Femur (tissue), 1 donor: ENCODE results near the gene PLA2G5.
"Not testable (repeated sequence)": the region's sequence is repeated elsewhere in the genome, so short reads cannot be mapped to it uniquely, and the experiment has no call there.

ENCODE experiments used
- DNase-seq: peaks from one replicate; pipeline ENCODE4 v3.0.0-alpha.2; 2017

Gene PLA2G5

DNA sequence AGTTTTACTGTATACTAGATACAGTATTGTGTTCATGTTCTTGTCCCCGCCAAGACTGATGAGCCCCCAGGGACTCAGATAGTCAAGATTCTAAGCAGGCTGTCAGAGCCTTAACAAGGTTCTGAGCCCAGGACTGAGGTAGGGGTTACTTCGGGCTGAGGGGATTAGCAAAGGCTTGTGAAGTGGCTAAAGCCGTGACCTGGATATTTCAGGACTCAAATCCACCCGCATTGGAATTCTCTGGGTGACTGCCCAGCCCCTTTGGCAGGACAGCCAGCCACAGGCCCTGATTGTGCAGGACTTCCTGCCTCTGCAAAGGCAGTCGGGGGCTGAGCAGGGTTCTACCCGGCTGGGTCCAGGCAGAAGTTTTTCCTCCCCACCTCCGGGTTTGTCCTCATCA lies at the start of gene PLA2G5:
Gene PLA2G5, plus strand, starts transcription at position 321 of the 400 bp plus-strand sequence. CDS start 14,637 bp downstream, outside the sequence.
- peak; percentile 61 for DNase-seq

- no peak for DNase-seq
These were observed 41.9 kb upstream of the PLA2G5 start for GRCh38 chr1:20028125-20028524.

DNA sequence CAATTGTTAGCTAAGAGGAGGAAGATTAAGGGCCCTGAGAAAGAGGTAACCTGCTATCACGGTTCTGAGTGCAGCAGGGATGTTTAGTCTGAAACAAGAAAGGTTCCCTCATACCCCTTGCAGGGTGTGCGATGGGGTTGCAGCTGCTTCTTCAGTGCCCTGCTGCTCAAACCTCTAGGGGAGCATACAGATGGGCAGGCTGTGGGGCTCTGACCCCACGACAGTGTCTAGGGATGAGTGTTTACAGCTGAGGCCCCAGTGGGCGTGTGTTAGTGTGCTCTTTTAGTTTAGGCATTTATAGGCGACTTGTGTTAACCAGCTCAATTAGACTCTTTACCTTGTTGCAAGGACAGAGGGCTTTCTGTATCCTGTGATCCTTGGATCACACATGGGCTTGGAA lies 41.3 kb upstream of the PLA2G5 start:
- no peak for DNase-seq

GRCh38 chr1:20029178-20029912 lies 40.6 kb upstream of the PLA2G5 start:
- no peak for DNase-seq

DNA sequence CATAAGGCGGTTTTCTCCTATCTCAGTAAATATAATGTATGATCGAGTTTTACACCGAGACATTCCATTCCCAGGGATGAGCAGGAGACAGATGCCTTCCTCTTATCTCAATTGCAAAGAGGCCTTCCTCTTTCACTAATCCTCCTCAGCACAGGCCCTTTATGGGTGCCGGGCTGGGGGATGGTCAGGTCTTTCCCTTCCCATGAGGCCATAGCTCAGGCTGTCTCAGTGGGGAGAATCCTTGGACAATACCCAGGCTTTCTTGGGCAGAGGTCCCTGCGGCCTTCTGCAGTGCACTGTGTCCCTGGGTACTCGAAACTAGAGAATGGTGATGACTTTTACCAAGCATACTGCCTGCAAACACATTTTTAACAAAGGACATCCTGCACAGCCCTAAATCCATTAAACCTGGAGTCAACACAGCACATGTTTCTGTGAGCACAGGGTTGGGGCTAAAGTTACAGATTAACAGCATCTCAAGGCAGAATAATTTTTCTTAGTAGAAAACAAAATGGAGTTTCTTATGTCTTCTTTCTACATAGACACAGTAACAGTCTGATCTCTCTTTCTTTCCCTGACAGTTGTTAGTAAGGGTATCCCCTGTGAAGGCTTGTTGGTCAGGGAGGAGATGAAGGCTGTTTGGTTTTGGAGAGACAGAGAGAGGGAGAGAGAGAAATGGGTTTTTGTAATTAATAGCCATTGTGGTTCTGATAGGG lies 39.4 kb upstream of the PLA2G5 start:
- DNase-seq: not testable (repeated sequence)

DNA sequence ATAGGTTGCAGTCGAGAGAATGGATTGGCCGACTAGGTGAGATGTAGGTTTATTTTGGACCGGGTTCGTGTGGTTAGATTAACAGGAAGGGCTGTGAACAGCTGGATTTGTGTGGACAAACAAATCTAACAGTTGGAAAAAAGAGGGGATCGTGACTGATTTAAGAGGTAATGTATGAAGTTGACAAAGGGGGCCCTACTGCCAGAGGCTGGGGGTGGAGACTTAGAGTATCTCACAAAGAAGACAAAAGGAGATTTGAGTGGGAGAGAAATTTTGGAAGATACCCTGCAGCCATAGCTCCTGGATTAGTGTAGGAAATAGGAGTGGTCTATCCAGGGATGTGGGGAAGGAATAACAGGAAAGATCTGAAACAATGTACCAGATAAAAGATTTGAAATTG lies 38.8 kb upstream of the PLA2G5 start:
- no peak for DNase-seq

DNA sequence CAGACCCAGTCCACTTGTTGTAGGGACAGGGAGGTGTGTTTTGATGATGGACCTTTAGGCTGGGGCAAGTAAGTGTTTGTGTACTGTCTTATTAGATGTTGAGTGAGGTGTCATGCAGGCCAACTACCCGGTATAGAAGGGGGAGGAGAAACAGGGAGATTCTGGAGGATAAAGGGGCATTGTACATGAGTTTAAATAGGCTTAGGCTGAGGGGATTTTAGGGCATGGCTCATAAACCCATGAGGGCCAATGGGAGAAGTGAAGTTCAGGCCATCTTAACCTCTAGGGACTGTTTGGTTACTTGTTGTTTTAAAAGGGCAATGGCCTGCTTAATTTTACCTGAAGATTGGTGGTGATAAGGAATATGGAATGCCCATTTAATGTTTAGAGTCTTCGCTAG lies 38.2 kb upstream of the PLA2G5 start:
- no peak for DNase-seq

GRCh38 chr1:20032425-20032824 lies 37.6 kb upstream of the PLA2G5 start:
- no peak for DNase-seq

DNA sequence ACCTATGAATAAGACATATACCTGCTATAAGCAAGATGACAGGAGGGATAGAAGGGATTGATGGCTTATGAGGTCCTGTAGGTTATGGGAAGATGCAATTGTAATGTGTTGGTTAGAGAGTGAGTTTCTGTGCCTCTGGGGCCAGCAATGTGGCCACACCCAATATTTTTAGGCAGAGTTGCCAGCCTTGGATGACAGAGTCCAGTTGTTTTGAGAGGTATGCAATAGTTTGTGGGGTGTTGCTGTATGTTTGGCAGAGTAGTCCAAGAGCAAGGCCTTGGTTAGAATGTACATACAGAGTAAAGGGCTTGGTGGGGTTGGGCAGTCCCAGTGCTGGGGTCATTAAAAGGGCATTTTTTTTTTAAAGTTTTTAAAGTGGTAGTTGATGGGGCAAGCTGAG lies 36.6 kb upstream of the PLA2G5 start:
- no peak for DNase-seq

DNA sequence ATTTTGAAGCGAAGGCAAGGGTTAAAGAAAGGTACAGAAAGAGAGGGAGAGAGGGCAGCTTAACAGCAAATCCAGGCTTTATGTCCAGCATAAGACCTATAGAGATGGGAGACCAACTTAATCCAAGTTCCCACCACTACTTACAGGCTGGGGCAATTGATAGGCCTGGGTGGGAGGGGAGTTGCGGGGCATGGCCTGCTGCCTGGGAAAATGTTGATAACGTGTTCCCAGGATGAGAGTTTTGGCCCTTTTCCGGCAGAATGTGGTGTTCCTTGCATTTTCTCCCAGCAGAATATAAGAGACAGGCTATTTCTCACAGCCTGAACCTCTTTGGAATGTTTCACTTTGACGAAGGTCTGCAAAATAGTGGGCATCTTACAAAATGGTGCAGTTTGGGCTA lies 34.9 kb upstream of the PLA2G5 start:
- no peak for DNase-seq

- DNase-seq: no peak
These were observed 32.1 kb upstream of the PLA2G5 start for GRCh38 chr1:20037877-20038276.

- no peak for DNase-seq
These were observed 22.9 kb upstream of the PLA2G5 start for GRCh38 chr1:20047096-20047495.

- DNase-seq: no peak
These were observed 21.4 kb upstream of the PLA2G5 start for GRCh38 chr1:20048563-20048962.

DNA sequence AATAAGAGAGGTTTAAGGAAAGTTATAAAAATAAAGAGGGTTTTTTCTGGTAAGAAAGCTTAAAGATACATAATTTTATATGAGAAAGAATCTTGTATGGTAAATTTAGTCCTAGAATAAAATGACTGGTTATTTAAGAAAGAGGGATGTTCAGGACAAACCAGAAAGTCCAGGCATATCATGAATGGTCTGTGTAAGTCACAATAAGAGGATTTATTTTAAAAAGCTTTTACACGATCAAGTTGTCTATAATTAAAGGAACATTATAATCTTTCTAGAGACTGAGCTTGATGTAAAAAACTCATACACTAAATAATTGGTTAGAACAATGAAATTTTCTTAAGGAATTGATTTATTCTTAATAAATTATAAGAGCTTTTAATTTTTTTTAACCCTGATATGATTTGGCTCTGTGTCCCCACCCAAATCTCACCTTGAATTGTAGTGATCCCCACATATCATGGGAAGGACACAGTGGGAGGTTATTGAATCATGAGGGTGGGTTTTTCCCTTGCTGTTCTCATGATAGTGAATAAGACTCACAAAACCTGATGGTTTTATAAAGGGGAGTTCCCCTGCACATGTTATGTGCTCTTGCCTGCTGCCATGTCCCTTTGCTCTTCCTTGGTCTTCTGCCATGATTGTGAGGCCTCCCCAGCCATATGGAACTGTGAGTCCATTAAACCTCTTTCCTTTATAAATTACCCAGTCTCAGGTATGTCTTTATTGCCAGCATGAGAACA lies 20.8 kb upstream of the PLA2G5 start:
- not testable (repeated sequence) for DNase-seq

DNA sequence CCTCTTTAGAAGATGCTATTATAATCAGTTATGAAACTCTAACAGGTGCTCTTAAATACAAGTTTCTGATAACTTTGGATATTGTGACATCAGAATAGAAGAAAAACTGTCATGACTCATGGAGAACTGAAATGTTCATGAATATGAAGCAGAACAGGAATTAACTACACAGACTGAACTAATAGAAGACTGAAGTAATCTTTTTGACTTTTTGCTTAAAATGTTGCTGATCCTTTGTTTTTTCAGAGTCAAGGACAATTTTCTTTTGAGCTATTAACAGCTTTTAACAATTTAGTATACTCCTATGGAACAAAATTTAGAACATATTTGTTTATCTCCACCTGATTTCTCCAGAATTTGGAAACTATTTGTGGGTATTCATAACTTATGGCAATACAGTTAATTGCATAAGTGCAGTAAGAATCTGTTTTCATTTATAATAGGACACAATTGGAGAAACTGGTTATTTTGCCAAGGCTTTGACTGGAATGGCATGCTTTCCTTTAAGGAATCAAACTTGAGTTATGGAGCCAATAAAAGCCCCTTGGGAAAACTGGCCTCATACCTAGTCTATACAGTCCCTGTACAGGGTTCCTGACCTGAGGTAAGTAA lies 18.7 kb upstream of the PLA2G5 start:
- no peak for DNase-seq

DNA sequence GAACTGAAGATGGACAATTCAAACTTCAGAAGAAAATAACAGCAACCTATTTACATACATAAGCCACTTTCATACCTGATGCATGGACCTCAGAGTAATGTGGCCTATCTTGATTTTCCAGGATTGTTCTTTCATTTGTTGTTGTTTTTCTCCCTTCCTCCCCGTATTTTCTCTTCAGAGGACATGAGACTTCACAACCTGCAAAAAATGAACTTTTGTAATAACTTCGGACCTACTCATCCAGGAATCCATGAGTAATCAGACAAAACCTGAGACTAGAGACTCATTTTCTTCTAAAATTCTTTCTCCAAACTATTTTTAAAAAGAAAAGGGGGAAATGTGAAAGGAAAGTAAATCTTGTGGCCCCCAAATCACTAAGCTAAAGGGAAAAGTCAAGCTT lies 17.6 kb upstream of the PLA2G5 start:
- no peak for DNase-seq

DNA sequence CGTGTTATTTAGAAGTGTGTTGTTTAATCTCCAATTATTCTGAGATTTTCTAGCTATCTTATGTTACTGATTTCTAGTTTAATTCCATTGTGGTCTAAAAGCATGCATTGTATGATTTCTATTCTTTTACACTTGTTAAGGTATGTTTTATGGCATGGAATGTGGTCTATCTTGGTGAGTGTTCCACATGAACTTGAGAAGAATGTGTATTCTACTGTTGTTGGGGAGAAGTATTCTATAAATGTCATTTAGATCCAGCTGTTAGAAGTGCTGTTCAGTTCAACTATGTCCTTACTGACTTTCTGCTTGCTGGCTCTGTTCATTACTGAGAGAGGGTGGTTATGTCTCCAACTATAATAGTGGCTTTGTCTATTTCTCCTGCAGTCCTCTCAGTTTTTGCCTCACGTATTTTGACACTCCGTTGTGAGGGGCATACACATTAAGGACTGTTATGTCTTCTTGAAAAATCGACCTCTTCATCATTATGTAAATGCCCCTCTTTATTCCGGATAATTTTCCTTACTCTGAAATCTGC lies 12.0 kb upstream of the PLA2G5 start:
- no peak for DNase-seq

GRCh38 chr1:20058531-20058930 lies 11.5 kb upstream of the PLA2G5 start:
- DNase-seq: no peak

DNA sequence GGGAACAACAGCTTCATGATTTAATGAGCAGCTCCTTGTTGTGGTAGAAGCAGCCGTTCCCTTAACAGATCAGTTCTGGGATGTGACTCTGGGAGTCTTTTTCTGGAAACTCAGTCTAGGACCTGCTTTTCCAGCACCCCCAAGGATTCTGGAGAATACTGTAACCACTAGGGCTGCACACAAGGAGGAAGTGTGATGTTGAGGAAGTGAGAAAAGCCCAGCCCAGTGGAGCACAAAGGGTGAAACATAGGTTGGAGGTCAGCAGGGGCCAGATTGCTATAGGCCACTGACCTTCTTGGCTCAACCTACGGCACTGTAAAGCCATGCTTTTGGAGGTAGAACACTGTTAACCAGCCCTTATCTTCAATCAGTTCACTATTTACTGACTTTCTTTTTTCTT lies 10.1 kb upstream of the PLA2G5 start:
- DNase-seq: no peak

DNA sequence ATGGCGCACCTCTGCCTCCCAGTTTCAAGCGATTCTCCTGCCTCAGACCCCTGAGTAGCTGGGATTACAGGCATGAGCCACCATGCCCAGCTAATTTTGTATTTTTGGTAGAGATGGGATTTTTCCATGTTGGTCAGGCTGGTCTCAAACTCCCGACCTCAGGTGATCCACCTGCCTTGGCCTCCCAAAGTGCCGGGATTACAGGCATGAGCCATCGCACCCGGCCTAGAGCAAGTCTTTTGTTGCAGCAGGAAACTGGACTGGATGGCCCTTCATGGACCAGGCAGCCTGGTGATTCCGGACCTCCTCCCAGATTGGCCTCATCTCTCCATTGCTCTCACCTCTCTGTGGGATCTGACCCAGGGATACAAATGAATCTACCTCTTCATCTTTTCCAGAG lies 9.2 kb upstream of the PLA2G5 start:
- not testable (repeated sequence) for DNase-seq

- no peak for DNase-seq
These were observed 8.1 kb upstream of the PLA2G5 start for GRCh38 chr1:20061866-20062265.

- no peak for DNase-seq
These were observed 6.1 kb upstream of the PLA2G5 start for GRCh38 chr1:20063861-20064292.

- no peak for DNase-seq
These were observed 1.3 kb upstream of the PLA2G5 start for GRCh38 chr1:20068722-20069121.
